ENCODE data around the gene SRBD1.

The SRBD1 gene

GRCh38 chr2:45406621-45407020 is 204.4 kb downstream of the SRBD1 start:
- DNase-seq (ENCODE audit: low spot score in 2 of 2) (no peak), ATAC-seq (replicated peaks; ENCODE audit: extremely low read depth, poor library complexity, severe bottlenecking) (no peak)
- Mint-ChIP-seq H3K4me3 (no peak overlapping the region), H3K36me3 (ENCODE audit: insufficient read depth) (peaks cover 5% of the 10 kb centered on the region), H3K9me3 (no peaks in the 10 kb centered on the region), H3K27ac (ENCODE audit: low read depth) (no peak overlapping the region), H3K4me1 (no peaks in the 10 kb centered on the region), H3K27me3 (no peaks in the 10 kb centered on the region)

GRCh38 chr2:45404807-45405297 is 206.2 kb downstream of the SRBD1 start:
- Mint-ChIP-seq H3K9me3 (no peaks in the 10 kb centered on the region), H3K36me3 (ENCODE audit: insufficient read depth) (peaks cover 1% of the 10 kb centered on the region), H3K27ac (ENCODE audit: low read depth) (no peak overlapping the region), H3K27me3 (no peaks in the 10 kb centered on the region), H3K4me1 (no peaks in the 10 kb centered on the region), H3K4me3 (no peak overlapping the region)
- DNase-seq (ENCODE audit: low spot score in 2 of 2) (no peak), ATAC-seq (replicated peaks; ENCODE audit: extremely low read depth, poor library complexity, severe bottlenecking) (no peak)

- Mint-ChIP-seq H3K4me1 (no peaks in the 10 kb centered on the region), H3K27me3 (no peaks in the 10 kb centered on the region), H3K4me3 (no peak overlapping the region), H3K9me3 (no peaks in the 10 kb centered on the region), H3K27ac (ENCODE audit: low read depth) (no peak overlapping the region), H3K36me3 (ENCODE audit: insufficient read depth) (peaks cover 1% of the 10 kb centered on the region)
- no peak for ATAC-seq (replicated peaks; ENCODE audit: extremely low read depth, poor library complexity, severe bottlenecking)
- no peak for DNase-seq (ENCODE audit: low spot score in 2 of 2)
These were observed 208.0 kb downstream of the SRBD1 start for GRCh38 chr2:45403036-45403435.

- Mint-ChIP-seq H3K27me3 (no peaks in the 10 kb centered on the region), H3K9me3 (no peaks in the 10 kb centered on the region), H3K4me1 (no peaks in the 10 kb centered on the region), H3K36me3 (ENCODE audit: insufficient read depth) (peaks cover 1% of the 10 kb centered on the region), H3K27ac (ENCODE audit: low read depth) (no peak overlapping the region), H3K4me3 (no peak overlapping the region)
- DNase-seq (ENCODE audit: low spot score in 2 of 2) (no peak), ATAC-seq (replicated peaks; ENCODE audit: extremely low read depth, poor library complexity, severe bottlenecking) (no peak)
These were observed 209.6 kb downstream of the SRBD1 start for GRCh38 chr2:45401431-45401922.

GRCh38 chr2:45399040-45399784 is 211.9 kb downstream of the SRBD1 start:
- Mint-ChIP-seq H3K4me3 (no peak overlapping the region), H3K9me3 (no peaks in the 10 kb centered on the region), H3K27ac (ENCODE audit: low read depth) (no peak overlapping the region), H3K36me3 (ENCODE audit: insufficient read depth) (peaks cover 2% of the 10 kb centered on the region), H3K27me3 (no peaks in the 10 kb centered on the region), H3K4me1 (no peaks in the 10 kb centered on the region)
- ATAC-seq (replicated peaks; ENCODE audit: extremely low read depth, poor library complexity, severe bottlenecking), result no peak
- DNase-seq (ENCODE audit: low spot score in 2 of 2), result no peak

- H3K27ac Mint-ChIP-seq (ENCODE audit: low read depth), result no peak overlapping the region
- H3K4me3 Mint-ChIP-seq, result no peak overlapping the region
- no peaks in the 10 kb centered on the region for H3K9me3 Mint-ChIP-seq
- H3K36me3 Mint-ChIP-seq (ENCODE audit: insufficient read depth), result peaks cover 2% of the 10 kb centered on the region
- no peak for ATAC-seq (replicated peaks; ENCODE audit: extremely low read depth, poor library complexity, severe bottlenecking)
- H3K27me3 Mint-ChIP-seq, result no peaks in the 10 kb centered on the region
- no peaks in the 10 kb centered on the region for H3K4me1 Mint-ChIP-seq
- DNase-seq (ENCODE audit: low spot score in 2 of 2), result no peak
These were observed 213.8 kb downstream of the SRBD1 start for GRCh38 chr2:45397292-45397691.

- Mint-ChIP-seq H3K27ac (ENCODE audit: low read depth) (no peak overlapping the region), H3K36me3 (ENCODE audit: insufficient read depth) (peaks cover 4% of the 10 kb centered on the region), H3K27me3 (no peaks in the 10 kb centered on the region), H3K9me3 (no peaks in the 10 kb centered on the region), H3K4me1 (no peaks in the 10 kb centered on the region), H3K4me3 (no peak overlapping the region)
- ATAC-seq (replicated peaks; ENCODE audit: extremely low read depth, poor library complexity, severe bottlenecking) (no peak), DNase-seq (ENCODE audit: low spot score in 2 of 2) (no peak)
These were observed 214.4 kb downstream of the SRBD1 start for GRCh38 chr2:45396671-45397070.

GRCh38 chr2:45394842-45395241 is 216.2 kb downstream of the SRBD1 start:
- no peak for ATAC-seq (replicated peaks; ENCODE audit: extremely low read depth, poor library complexity, severe bottlenecking)
- Mint-ChIP-seq H3K4me3 (no peak overlapping the region), H3K9me3 (no peaks in the 10 kb centered on the region), H3K4me1 (no peaks in the 10 kb centered on the region), H3K27me3 (no peaks in the 10 kb centered on the region), H3K27ac (ENCODE audit: low read depth) (no peak overlapping the region), H3K36me3 (ENCODE audit: insufficient read depth) (peaks cover 6% of the 10 kb centered on the region)
- DNase-seq (ENCODE audit: low spot score in 2 of 2), result no peak

- H3K9me3 Mint-ChIP-seq, result no peaks in the 10 kb centered on the region
- no peak for ATAC-seq (replicated peaks; ENCODE audit: extremely low read depth, poor library complexity, severe bottlenecking)
- no peaks in the 10 kb centered on the region for H3K4me1 Mint-ChIP-seq
- H3K36me3 Mint-ChIP-seq (ENCODE audit: insufficient read depth), result peaks cover 6% of the 10 kb centered on the region
- no peaks in the 10 kb centered on the region for H3K27me3 Mint-ChIP-seq
- H3K27ac Mint-ChIP-seq (ENCODE audit: low read depth), result no peak overlapping the region
- DNase-seq (ENCODE audit: low spot score in 2 of 2), result no peak
- H3K4me3 Mint-ChIP-seq, result no peak overlapping the region
These were observed 216.9 kb downstream of the SRBD1 start for GRCh38 chr2:45394216-45394615.

GRCh38 chr2:45391866-45392265 is 219.2 kb downstream of the SRBD1 start:
- H3K9me3 Mint-ChIP-seq, result no peaks in the 10 kb centered on the region
- DNase-seq (ENCODE audit: low spot score in 2 of 2), result no peak
- no peaks in the 10 kb centered on the region for H3K4me1 Mint-ChIP-seq
- no peak overlapping the region for H3K4me3 Mint-ChIP-seq
- H3K36me3 Mint-ChIP-seq (ENCODE audit: insufficient read depth), result peaks cover 14% of the 10 kb centered on the region
- H3K27me3 Mint-ChIP-seq, result no peaks in the 10 kb centered on the region
- no peak for ATAC-seq (replicated peaks; ENCODE audit: extremely low read depth, poor library complexity, severe bottlenecking)
- no peak overlapping the region for H3K27ac Mint-ChIP-seq (ENCODE audit: low read depth)

GRCh38 chr2:45390861-45391260 is 220.2 kb downstream of the SRBD1 start:
- ATAC-seq (replicated peaks; ENCODE audit: extremely low read depth, poor library complexity, severe bottlenecking) (no peak), DNase-seq (ENCODE audit: low spot score in 2 of 2) (no peak)
- no peaks in the 10 kb centered on the region for H3K9me3 Mint-ChIP-seq
- no peak overlapping the region for H3K4me3 Mint-ChIP-seq
- no peaks in the 10 kb centered on the region for H3K27me3 Mint-ChIP-seq
- H3K36me3 Mint-ChIP-seq (ENCODE audit: insufficient read depth), result peaks cover 14% of the 10 kb centered on the region
- H3K27ac Mint-ChIP-seq (ENCODE audit: low read depth), result no peak overlapping the region
- no peaks in the 10 kb centered on the region for H3K4me1 Mint-ChIP-seq

- H3K27ac Mint-ChIP-seq (ENCODE audit: low read depth), result no peak overlapping the region
- H3K4me3 Mint-ChIP-seq, result no peak overlapping the region
- no peaks in the 10 kb centered on the region for H3K4me1 Mint-ChIP-seq
- no peak for ATAC-seq (replicated peaks; ENCODE audit: extremely low read depth, poor library complexity, severe bottlenecking)
- no peak for DNase-seq (ENCODE audit: low spot score in 2 of 2)
- no peaks in the 10 kb centered on the region for H3K9me3 Mint-ChIP-seq
- H3K36me3 Mint-ChIP-seq (ENCODE audit: insufficient read depth), result peaks cover 14% of the 10 kb centered on the region
- no peaks in the 10 kb centered on the region for H3K27me3 Mint-ChIP-seq
These were observed 220.6 kb downstream of the SRBD1 start for GRCh38 chr2:45390441-45390840.

- no peaks in the 10 kb centered on the region for H3K4me1 Mint-ChIP-seq
- H3K36me3 Mint-ChIP-seq (ENCODE audit: insufficient read depth), result peaks cover 13% of the 10 kb centered on the region
These were observed 222.4 kb downstream of the SRBD1 start for GRCh38 chr2:45388541-45389100.

More at GRCh38 chr2:45388541-45389100, 222.4 kb downstream of the SRBD1 start:
- ATAC-seq (replicated peaks; ENCODE audit: extremely low read depth, poor library complexity, severe bottlenecking) (no peak), DNase-seq (ENCODE audit: low spot score in 2 of 2) (no peak)
- Mint-ChIP-seq H3K27ac (ENCODE audit: low read depth) (no peak overlapping the region), H3K27me3 (no peaks in the 10 kb centered on the region), H3K9me3 (no peaks in the 10 kb centered on the region), H3K4me3 (no peak overlapping the region)
